ENCODE data around the gene ARHGEF10L. TPM values are rescaled to one million over a fixed set of nuclear protein-coding genes. Genes with fewer than 3 reads are reported as not detected.

The ARHGEF10L gene
- total RNA-seq, 1 donor, result 16.8 TPM

DNA sequence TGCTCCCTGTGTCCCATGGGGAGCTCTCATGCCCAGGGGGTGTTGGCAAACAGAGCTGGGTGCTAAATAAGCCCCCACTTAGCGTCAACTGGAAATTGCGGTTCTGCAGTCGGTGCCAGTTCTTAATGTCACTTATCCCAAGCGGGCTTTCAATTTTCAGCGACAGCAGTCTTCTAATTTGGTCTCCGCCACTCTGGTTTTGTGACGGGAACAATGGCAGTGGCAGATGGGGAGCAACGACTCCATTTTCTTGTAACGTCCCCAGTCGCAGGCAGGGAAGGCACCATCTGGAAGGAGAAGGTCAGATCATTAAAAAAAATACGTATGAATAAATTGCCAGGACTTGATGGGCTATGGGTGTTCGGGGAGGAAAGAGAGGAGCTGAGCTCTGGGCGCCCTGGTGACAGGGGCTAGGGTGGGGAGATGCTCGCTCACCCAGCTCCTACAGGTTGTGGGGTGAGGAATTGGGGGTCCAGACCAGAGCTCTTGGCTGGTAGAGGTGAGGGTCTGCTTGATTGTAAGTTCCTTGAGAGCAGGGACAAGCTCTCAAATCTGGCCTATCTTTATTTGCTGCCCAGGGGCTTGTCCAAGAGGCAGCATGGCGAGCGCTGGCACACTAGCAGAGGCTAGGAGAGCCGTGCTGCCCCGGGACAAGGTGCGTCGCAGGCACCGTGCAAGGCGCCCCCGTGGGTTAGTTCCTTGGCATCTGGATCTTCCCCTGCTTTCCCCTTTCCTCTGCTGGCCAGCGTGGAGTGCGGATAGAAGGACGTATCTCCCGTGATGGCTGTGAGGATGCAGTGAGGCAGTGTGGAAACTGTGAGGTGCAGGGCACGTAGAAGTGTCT is 105.8 kb downstream of the ARHGEF10L start:
- TF ChIP-seq, protein P1, sequence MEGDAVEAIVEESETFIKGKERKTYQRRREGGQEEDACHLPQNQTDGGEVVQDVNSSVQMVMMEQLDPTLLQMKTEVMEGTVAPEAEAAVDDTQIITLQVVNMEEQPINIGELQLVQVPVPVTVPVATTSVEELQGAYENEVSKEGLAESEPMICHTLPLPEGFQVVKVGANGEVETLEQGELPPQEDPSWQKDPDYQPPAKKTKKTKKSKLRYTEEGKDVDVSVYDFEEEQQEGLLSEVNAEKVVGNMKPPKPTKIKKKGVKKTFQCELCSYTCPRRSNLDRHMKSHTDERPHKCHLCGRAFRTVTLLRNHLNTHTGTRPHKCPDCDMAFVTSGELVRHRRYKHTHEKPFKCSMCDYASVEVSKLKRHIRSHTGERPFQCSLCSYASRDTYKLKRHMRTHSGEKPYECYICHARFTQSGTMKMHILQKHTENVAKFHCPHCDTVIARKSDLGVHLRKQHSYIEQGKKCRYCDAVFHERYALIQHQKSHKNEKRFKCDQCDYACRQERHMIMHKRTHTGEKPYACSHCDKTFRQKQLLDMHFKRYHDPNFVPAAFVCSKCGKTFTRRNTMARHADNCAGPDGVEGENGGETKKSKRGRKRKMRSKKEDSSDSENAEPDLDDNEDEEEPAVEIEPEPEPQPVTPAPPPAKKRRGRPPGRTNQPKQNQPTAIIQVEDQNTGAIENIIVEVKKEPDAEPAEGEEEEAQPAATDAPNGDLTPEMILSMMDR (IDR thresholded peaks at IDR 0.05; ENCODE audit: insufficient read depth, low read depth, low read length), result no peak
- no peak overlapping the region for H3K4me3 ChIP-seq (ENCODE audit: low read depth, low read length)
- no peak for DNase-seq (ENCODE audit: low read depth)

DNA sequence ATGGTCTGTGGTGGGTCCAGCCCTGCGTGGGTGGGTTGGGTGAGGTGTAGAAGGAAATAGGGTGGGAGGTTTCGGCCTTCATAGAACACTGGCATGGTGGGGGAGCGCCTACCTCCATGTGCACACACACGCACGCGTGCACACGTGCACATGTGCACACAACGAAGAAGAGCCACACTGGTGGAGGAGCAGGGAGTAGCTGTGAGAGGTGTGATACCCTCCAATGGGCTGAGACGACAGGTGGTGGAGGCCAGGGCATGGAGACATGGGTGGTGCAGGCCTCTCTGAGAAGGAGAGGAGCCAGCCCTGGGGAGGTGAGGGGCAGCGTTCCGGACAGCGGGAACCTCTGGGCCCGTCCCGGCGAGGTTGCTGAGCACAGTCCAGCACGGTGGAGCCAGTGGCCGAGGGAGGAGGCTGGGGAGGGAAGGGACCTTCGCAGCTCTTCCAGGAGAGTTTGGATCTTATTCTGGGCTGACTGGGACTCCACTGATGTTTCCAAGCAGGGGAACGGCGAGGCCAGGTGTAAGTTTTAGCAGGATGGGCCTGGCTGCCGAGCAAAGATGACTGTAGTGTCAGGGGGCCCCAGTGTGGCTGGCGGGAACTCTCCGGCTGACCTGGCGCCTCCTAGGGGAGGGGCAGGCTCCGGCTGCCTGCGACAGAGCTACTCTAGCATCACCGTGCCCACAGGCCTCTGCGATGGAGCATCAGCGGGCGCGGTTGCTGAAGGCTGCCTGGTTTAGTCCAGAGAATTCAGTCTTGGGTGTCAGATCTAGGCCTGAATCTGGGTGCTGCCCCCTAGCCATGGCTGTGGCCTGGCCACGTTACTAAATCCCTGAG is 107.2 kb downstream of the ARHGEF10L start:
- no peak overlapping the region for H3K4me3 ChIP-seq (ENCODE audit: low read depth, low read length)
- no peak for DNase-seq (ENCODE audit: low read depth)
- TF ChIP-seq, protein P1 (IDR thresholded peaks at IDR 0.05; ENCODE audit: insufficient read depth, low read depth, low read length), result no peak

DNA sequence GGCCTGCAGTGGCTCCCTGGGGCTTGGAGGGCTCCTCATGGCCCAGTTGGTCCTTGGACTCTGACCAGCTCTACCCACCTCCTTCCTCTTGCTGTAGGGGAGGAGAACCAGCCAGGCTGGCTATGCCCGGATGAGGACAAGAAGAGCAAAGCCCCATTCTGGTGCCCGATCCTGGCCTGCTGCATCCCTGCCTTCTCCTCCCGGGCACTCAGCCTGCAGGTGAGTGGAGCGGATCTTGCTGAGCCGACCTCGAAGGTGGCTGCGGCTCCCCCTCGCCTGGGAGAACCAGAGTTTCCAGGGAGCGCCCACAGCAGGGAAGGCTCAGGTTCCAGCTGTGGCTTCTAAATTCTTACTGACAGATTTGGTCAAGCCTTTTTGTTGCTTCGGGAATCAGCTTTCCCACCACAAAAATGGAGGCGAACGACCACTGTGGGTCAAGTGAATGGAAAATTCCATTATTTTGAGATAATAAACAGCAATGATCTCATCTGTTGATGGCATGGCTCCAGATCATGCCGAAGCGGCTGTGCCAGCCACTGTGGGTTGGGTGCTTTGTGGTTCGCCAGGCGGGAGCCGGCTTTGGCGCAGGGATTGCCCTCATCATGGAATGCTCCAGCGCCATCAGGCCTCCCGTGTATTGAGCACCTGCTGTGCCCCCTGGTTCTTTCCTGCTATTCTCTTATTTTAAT is 109.1 kb downstream of the ARHGEF10L start:
- H3K4me3 ChIP-seq (ENCODE audit: low read depth, low read length), result no peak overlapping the region
- no peak for DNase-seq (ENCODE audit: low read depth)
- TF ChIP-seq, protein P1 (IDR thresholded peaks at IDR 0.05; ENCODE audit: insufficient read depth, low read depth, low read length), result no peak

DNA sequence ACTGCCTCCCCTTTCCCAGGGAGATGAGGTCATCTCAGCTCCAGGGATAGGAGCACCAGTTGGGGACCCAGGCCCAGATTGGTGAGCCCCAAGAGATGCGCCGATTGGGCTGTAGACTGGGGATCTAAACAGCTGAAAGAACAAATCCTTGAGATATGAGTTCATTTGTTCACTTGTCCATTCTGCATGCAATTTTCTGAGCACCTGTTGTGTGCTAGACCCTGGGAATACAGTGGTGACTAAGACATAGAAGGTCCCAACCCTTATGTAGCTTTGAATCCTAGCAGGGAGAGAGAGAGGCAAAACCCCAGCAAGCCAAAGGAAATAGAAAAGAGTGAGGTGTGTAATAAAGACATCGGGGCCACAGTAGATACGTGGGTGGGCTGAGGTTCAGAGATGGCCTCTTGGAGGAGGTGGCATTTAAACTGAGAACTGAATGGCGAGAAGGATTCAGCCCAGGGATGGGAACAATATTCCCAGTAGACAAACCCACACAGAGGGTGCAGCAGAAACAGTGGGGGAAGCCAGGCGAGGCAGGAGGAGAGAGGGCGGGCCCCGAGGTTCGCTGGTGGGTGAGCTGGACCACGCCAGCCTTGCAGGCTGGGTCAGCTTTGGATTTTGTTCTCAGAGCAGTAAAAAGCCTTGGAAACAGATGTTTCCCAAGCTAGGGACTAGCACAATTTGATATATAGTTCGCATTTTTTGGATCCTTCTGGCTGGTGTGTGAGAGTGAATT is 110.0 kb downstream of the ARHGEF10L start:
- TF ChIP-seq, protein P1 (IDR thresholded peaks at IDR 0.05; ENCODE audit: insufficient read depth, low read depth, low read length), result no peak
- DNase-seq (ENCODE audit: low read depth), result no peak
- H3K4me3 ChIP-seq (ENCODE audit: low read depth, low read length), result no peak overlapping the region

DNA sequence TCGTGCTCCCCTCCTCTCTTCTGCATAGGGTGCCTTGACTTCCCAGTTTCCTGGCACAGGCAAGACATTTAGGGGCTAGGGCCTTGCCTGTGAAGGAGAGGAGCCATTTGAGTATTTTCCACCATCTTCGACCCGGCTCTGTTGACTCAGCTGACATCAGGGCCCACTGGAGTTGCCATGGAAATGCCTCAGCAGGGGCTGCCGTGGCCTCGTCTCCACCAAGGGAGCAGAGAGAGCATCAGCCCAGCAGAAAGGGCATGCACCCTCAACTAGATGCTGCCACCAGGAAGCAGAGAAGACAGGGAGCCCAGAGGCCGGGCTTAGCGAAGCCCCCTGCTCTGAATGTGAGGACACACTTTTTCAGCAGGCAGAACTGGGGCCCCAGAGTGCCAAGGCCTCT is 113.8 kb downstream of the ARHGEF10L start:
- TF ChIP-seq, protein P1 (IDR thresholded peaks at IDR 0.05; ENCODE audit: insufficient read depth, low read depth, low read length), result no peak

DNA sequence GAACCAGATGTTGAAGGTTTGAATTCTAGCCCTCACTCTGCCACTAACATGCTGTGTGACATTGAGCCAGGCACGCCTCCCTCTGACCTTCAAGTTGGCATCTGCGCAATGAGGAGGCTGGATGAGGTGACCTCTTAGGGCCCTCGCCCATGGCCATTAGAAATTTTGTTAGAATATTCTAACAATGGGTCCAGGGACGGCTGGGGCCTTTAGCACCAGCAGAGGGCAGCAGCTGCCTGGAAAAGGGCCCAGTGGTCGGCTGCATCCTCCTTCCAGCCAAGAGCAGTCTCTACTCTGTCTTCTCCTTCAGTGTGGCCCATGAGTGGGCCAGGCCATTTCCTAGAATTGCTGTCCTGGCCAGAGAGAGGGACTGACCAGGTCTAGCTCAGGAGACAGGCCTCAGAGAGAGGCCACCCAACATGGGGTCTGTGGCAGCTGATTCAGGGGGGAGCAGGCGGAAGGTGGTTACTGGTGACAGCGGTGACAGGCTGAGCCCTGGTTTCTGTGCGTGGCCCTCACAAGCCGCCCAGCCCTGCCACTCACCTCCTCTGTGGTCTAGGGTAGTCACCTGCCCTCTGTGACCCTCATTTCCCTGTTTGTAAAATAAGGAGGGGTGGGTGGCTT is 114.3 kb downstream of the ARHGEF10L start:
- peak; percentile 30 for DNase-seq (ENCODE audit: low read depth)
- no peak overlapping the region for H3K4me3 ChIP-seq (ENCODE audit: low read depth, low read length)
- TF ChIP-seq, protein P1 (IDR thresholded peaks at IDR 0.05; ENCODE audit: insufficient read depth, low read depth, low read length), result peak; percentile 77

More for the DNA sequence above, 113.8 kb downstream of the ARHGEF10L start:
- no peak overlapping the region for H3K4me3 ChIP-seq (ENCODE audit: low read depth, low read length)
- DNase-seq (ENCODE audit: low read depth), result no peak
